Measurements from ENCODE around the gene EXOC3L1.

Gene EXOC3L1

GRCh38 chr16:67195676-67196075 is 5.7 kb upstream of the EXOC3L1 start:
- no peak for DNase-seq

- DNase-seq = no peak
Observed at GRCh38 chr16:67194260-67194659, 4.3 kb upstream of the EXOC3L1 start.

GRCh38 chr16:67193536-67193935 is 3.6 kb upstream of the EXOC3L1 start:
- DNase-seq = no peak

- no peak for DNase-seq
Observed at GRCh38 chr16:67192781-67193361, 2.9 kb upstream of the EXOC3L1 start.

GRCh38 chr16:67191995-67192681 is 2.2 kb upstream of the EXOC3L1 start, which contains the start of gene E2F4:
Gene E2F4 (plus strand): TSS chr16:67192155. CDS start chr16:67192228, 73 bp downstream.
- peak; percentile 88 for DNase-seq

- DNase-seq = no peak
Observed at GRCh38 chr16:67191411-67191994, 1.6 kb upstream of the EXOC3L1 start.

GRCh38 chr16:67190448-67191399 is 788 bp upstream of the EXOC3L1 start:
- DNase-seq = no peak

- DNase-seq = no peak
Observed at GRCh38 chr16:67188798-67189197, 1.1 kb downstream of the EXOC3L1 start.

GRCh38 chr16:67188323-67188722 is 1.6 kb downstream of the EXOC3L1 start:
- DNase-seq = no peak

- DNase-seq = no peak
Observed at GRCh38 chr16:67187175-67187890, 2.6 kb downstream of the EXOC3L1 start.

GRCh38 chr16:67186550-67186950 is 3.4 kb downstream of the EXOC3L1 start:
- no peak for DNase-seq

GRCh38 chr16:67185651-67186134 is 4.2 kb downstream of the EXOC3L1 start:
- DNase-seq = no peak

- peak; percentile 80 for DNase-seq
Observed at GRCh38 chr16:67184995-67185650, 4.8 kb downstream of the EXOC3L1 start.

GRCh38 chr16:67184453-67184994 is 5.4 kb downstream of the EXOC3L1 start:
- no peak for DNase-seq

- peak; percentile 98 for DNase-seq
Observed at GRCh38 chr16:67183627-67184452, 6.1 kb downstream of the EXOC3L1 start, which contains the start of gene MATCAP1. Gene MATCAP1 (minus strand): TSS chr16:67183963. CDS start chr16:67180610, 3,353 bp downstream.

- no peak for DNase-seq
Observed at GRCh38 chr16:67183284-67183626, 6.7 kb downstream of the EXOC3L1 start.

- no peak for DNase-seq
Observed at GRCh38 chr16:67182288-67182687, 7.6 kb downstream of the EXOC3L1 start.

- peak; percentile 79 for DNase-seq
Observed at GRCh38 chr16:67181346-67181745, 8.6 kb downstream of the EXOC3L1 start.

GRCh38 chr16:67180166-67180565 is 9.8 kb downstream of the EXOC3L1 start:
- DNase-seq = no peak

GRCh38 chr16:67179421-67180080 is 10.4 kb downstream of the EXOC3L1 start:
- DNase-seq = no peak

All from fibroblast of skin of right quadriceps (primary cell).